Stomach (tissue), 4 donors: ENCODE results near the gene COL7A1.

Experiments used
- CTCF ChIP-seq, 7 experiments: fragments of 450-650 bp in 4 of 7; fragments of 200-600 bp in 3 of 7; sonication (generic) in 3 of 7; IDR thresholded peaks; one replicate each; pipeline ENCODE4 v1.5.1; 2016 to 2019; ENCODE audit warnings: antibody characterized with exemption in 7 of 7, control low read depth in 2 of 7, mild to moderate bottlenecking in 1 of 7
- POLR2A ChIP-seq, 4 donors: fragments of 450-650 bp; IDR thresholded peaks; one replicate each; pipeline ENCODE4 v1.6.1; 2016; ENCODE audit warnings: antibody characterized with exemption in 4 of 4, control low read depth in 2 of 4, mild to moderate bottlenecking in 1 of 4, moderate library complexity in 1 of 4
- POLR2AphosphoS5 ChIP-seq, 3 donors: sonication (generic); formaldehyde crosslinking; IDR thresholded peaks; one replicate each; pipeline ENCODE4 v1.6.1; 2016; ENCODE audit warnings: antibody characterized with exemption in 3 of 3

- TF ChIP-seq CTCF (IDR thresholded peaks at IDR 0.05): no peak
- TF ChIP-seq POLR2A (IDR thresholded peaks at IDR 0.05): no peak
- TF ChIP-seq POLR2AphosphoS5 (IDR thresholded peaks at IDR 0.05): no peak
Observed at GRCh38 chr3:48625600-48625999, 30.5 kb upstream of the COL7A1 start.
